ENCODE results near the gene PCDHGB3. TPM values are rescaled to one million over a fixed set of nuclear protein-coding genes. Genes with fewer than 3 reads are reported as not detected.
"Not testable (repeated sequence)": the region's sequence is repeated elsewhere in the genome, so short reads cannot be mapped to it uniquely, and the experiment has no call there.

PCDHGB3 gene
- total and polyA plus RNA-seq, 8 donors: 0.06 to 8.8 (median 3.1) TPM; not detected in 1

- no peak for TF ChIP-seq POLR2A (IDR thresholded peaks at IDR 0.05)
- no peak for TF ChIP-seq POLR2AphosphoS5 (IDR thresholded peaks at IDR 0.05)
- TF ChIP-seq EP300 (IDR thresholded peaks at IDR 0.05): no peak
- no peak for TF ChIP-seq CTCF (IDR thresholded peaks at IDR 0.05)
- H3K4me1 ChIP-seq: peaks cover 0 to 6% (median 0%) of the 10 kb centered on the region in 4 donors
- H3K9me3 ChIP-seq: peaks cover 54 to 99% (median 94%) of the 10 kb centered on the region in 4 donors
- H3K27ac ChIP-seq: no peak overlapping the region
- intact Hi-C loops (cut with DNase I; ENCODE audit: low total_unique reads): no loop called here
- WGBS, 5 donors: 25 to 39% (median 31%) methylated on average over 21 to 22 of the region's 22 CpGs
- peak overlapping the region in 2 of 4 donors; percentile 8 to 37 for H3K4me3 ChIP-seq
- H3K27me3 ChIP-seq: peaks cover 0 to 80% (median 37%) of the 10 kb centered on the region in 3 donors
- DNase-seq: no peak
- peaks cover 0 to 18% (median 0%) of the 10 kb centered on the region in 4 donors for H3K36me3 ChIP-seq
Observed at GRCh38 chr5:141403387-141403786, 33.3 kb downstream of the PCDHGB3 start.

- DNase-seq: peak in 1 of 2 donors; percentile 71
- peaks cover 0 to 13% (median 6%) of the 10 kb centered on the region in 4 donors for H3K36me3 ChIP-seq
- peak in 3 of 7 experiments; percentile 23 to 30 (median 29) for TF ChIP-seq CTCF (IDR thresholded peaks at IDR 0.05)
- H3K4me1 ChIP-seq; intact Hi-C loops (cut with DNase I; ENCODE audit: low total_unique reads); H3K27ac ChIP-seq: not testable (repeated sequence)
- 9 to 14% (median 12%) methylated on average over 38 to 50 of the region's 51 CpGs for WGBS, 5 donors
- H3K27me3 ChIP-seq: peaks cover 0 to 82% (median 44%) of the 10 kb centered on the region in 3 donors
- H3K4me3 ChIP-seq: peak within 1 kb of the TSS; percentile 11 to 35 (median 20)
- H3K9me3 ChIP-seq: peaks cover 49 to 100% (median 95%) of the 10 kb centered on the region in 4 donors
Observed at GRCh38 chr5:141407790-141408505, 37.9 kb downstream of the PCDHGB3 start, which contains the start of gene PCDHGB6. Gene PCDHGB6, plus strand, starts transcription at chr5:141408021. Its CDS starts 182 bp downstream, at chr5:141408203.

- DNase-seq: no peak
- WGBS, 5 donors: 22 to 36% (median 24%) methylated on average over 13 to 64 of the region's 64 CpGs
- H3K4me1 ChIP-seq: peaks cover 0 to 10% (median 2%) of the 10 kb centered on the region in 4 donors
- intact Hi-C loops (cut with DNase I; ENCODE audit: low total_unique reads): loop anchor here (10.0 kb wide), 1 partner anchor 115 kb away; no protein-coding TSS in a partner anchor
- H3K27me3 ChIP-seq: peaks cover 0 to 84% (median 37%) of the 10 kb centered on the region in 3 donors
- no peak overlapping the region for H3K4me3 ChIP-seq
- H3K9me3 ChIP-seq: peaks cover 52 to 100% (median 95%) of the 10 kb centered on the region in 4 donors
- no peak overlapping the region for H3K27ac ChIP-seq
- peaks cover 0 to 18% (median 8%) of the 10 kb centered on the region in 4 donors for H3K36me3 ChIP-seq
- TF ChIP-seq POLR2AphosphoS5 (IDR thresholded peaks at IDR 0.05): no peak
- no peak for TF ChIP-seq EP300 (IDR thresholded peaks at IDR 0.05)
- no peak for TF ChIP-seq POLR2A (IDR thresholded peaks at IDR 0.05)
- no peak for TF ChIP-seq CTCF (IDR thresholded peaks at IDR 0.05)
Observed at GRCh38 chr5:141409598-141410306, 39.7 kb downstream of the PCDHGB3 start.

GRCh38 chr5:141411575-141411974 lies 41.5 kb downstream of the PCDHGB3 start:
- no peak for DNase-seq
- H3K4me3 ChIP-seq: no peak overlapping the region
- 47 to 64% (median 53%) methylated on average over 3 of the region's 3 CpGs for WGBS, 5 donors
- H3K36me3 ChIP-seq: peaks cover 0 to 14% (median 8%) of the 10 kb centered on the region in 4 donors
- intact Hi-C loops (cut with DNase I; ENCODE audit: low total_unique reads): loop anchor here (10.0 kb wide), 1 partner anchor 113 kb away; no protein-coding TSS in a partner anchor
- TF ChIP-seq POLR2AphosphoS5 (IDR thresholded peaks at IDR 0.05) (no peak), CTCF (IDR thresholded peaks at IDR 0.05) (no peak), EP300 (IDR thresholded peaks at IDR 0.05) (no peak), POLR2A (IDR thresholded peaks at IDR 0.05) (no peak)
- peaks cover 0 to 15% (median 2%) of the 10 kb centered on the region in 4 donors for H3K4me1 ChIP-seq
- H3K9me3 ChIP-seq: peaks cover 50 to 99% (median 91%) of the 10 kb centered on the region in 4 donors
- no peak overlapping the region for H3K27ac ChIP-seq
- peaks cover 0 to 79% (median 34%) of the 10 kb centered on the region in 3 donors for H3K27me3 ChIP-seq
